Measurements from ENCODE around the gene GFPT2.

The GFPT2 gene

DNA sequence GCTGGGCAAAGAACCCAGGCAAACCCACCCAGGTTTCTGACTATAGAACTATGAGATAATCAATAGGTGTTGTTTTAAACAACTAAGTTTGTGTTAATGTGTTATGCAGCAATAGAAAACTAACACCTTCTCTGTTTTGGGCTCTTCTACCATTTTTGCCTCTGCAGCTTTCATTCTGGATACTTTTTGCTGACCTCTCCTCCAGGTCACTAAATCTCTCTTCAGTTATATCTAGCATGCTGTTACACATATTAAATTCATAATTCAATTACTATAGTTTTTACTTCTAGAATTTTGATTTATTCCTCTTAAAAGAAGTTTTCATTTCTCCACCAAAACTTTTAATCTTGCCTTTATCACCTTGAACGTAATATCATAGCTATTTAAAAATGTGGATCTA lies 78.4 kb downstream of the GFPT2 start:
- DNase-seq, result no peak

DNA sequence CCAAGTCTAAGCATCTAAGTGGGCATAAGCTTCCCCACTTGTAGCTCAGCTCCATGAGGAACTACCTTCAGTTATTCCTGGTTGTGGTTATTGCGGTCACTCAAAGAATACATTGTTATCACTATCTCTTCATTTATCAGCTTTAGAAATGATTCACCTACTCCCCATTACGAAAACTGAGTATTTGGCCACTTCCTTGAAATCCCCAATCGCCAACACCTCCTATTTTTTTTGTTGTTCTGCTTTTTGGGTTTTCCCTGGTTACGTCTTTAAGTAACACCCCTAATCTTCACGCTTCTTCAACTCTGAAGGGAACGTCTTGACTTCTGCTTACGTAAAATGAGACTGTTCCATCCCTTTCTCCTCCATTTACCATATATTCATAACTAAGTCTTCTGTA lies 81.9 kb downstream of the GFPT2 start:
- DNase-seq, result no peak

DNA sequence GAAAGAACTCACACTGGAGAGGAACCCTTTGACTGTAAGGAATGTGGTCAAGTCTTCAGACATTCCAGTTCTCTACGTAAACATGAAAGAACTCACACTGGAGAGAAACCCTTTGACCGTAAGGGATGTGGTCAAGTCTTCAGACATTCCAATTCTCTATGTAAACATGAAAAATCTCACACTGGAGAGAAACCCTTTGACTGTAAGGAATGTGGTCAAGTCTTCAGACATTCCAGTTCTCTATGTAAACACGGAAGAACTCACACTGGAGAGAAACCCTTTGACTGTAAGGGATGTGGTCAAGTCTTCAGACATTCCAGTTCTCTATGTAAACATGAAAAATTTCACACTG lies 93.9 kb downstream of the GFPT2 start:
- DNase-seq, result no peak

DNA sequence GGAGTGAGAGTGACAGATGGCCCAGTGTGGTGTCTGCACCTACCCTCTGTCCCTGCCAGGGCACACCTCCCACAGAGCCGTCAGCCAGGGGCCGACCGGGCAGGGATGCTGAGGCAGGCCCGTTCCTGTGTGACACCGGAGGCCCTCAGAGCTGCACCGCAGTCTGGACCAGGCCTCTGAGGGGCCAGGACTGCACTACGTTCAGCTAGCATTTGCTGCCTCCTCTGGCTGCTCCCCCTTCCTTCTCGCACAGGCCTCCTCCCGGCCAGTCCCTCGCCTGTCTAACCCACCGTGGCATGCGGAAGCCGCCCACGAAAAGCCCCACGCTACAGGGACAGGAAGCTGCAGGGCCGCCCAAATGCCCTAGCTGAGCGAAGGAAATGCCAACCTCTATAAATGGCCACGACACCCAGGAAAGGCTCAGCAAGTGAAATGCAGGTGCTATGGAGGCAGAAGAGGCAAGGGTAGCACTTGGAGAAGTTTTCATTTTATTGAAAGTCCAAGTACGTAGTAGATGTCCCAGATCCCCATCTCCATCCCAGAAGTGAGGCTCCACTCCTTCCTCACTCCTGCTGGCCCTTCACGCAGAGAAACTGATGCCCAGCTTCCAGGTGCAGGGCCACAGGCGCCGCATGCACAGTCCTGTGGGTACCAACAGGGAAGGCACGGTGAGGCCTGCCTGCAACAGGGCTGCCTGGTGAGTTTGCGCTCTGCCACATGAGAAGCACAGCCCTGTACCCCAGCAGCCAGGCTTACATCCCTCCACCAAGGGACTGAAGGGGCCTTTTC lies 99.9 kb downstream of the GFPT2 start:
- no peak for DNase-seq

DNA sequence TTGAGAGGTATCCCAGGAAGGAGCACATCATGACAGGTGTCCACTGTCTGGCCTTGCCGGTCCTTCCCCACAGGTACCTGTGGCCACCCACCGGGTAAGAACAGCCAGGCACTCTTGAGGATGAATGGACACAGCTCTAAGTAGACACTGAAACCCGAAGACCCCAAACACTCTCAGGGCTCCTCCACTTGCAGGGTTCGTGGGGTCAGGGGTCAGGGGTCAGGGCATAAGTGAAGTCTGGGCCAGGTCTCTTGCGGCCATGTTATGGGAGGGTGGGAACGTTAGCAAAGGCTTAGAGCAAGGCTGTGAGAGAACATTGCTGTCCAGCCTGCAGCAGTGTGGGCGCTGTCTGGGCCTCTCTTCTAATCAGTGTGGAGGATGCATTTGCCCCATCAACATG lies 101.2 kb downstream of the GFPT2 start:
- no peak for DNase-seq

DNA sequence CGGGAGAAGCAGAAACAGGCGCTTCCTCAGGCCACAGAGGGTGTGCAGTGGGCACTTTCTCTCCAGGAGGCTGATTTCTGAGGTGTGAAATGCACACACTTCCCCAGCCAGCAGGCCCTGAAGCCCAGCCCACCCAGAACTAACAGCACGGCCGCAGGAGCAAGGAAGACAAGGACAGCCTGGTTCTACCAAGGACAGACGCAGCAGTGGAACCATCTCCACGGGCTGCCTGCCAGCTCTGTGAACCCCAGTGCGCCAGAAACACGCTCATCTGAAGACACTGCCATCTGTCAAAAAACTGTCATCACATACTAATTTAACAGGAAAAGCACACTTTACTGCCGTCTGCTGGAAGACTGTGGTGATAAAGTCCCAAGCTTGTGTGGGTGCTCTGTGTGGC lies 102.0 kb downstream of the GFPT2 start:
- DNase-seq, result no peak
